IPS DF 6.9 (cell line): Measurements from ENCODE around the gene CFAP68.
"Not testable (repeated sequence)": the region's sequence is repeated elsewhere in the genome, so short reads cannot be mapped to it uniquely, and the experiment has no call there.

ENCODE experiments used
- DNase-seq: peaks from one replicate; pipeline ENCODE4 v3.0.0-alpha.2; 2013; ENCODE audit warnings: low read depth, low spot score
- H3K27ac ChIP-seq: one replicate; pipeline ENCODE4 v1.5.1; 2013; ENCODE audit warnings: low read length, control low read depth
- H3K27me3 ChIP-seq: 2 replicates; pipeline ENCODE4 v1.6.1; 2013; ENCODE audit warnings: mild to moderate bottlenecking, low read length; ENCODE audit not compliant: control insufficient read depth, insufficient read depth
- H3K36me3 ChIP-seq: 2 replicates; pipeline ENCODE4 v1.6.1; 2013; ENCODE audit warnings: low read length; ENCODE audit not compliant: control insufficient read depth, insufficient read depth
- H3K4me1 ChIP-seq: 2 replicates; pipeline ENCODE4 v1.6.1; 2013; ENCODE audit warnings: low read length; ENCODE audit not compliant: control insufficient read depth, insufficient read depth
- H3K4me3 ChIP-seq: 2 replicates; pipeline ENCODE4 v1.5.1; 2013; ENCODE audit warnings: mild to moderate bottlenecking, low read length
- H3K9me3 ChIP-seq: 2 replicates; pipeline ENCODE4 v1.6.1; 2013; ENCODE audit warnings: low read length, inconsistent platforms; ENCODE audit not compliant: control insufficient read depth, insufficient read depth
- WGBS: extraction: QIAGEN DNeasy Blood & Tissue Kit; methylation state at CpG from one replicate; pipeline ENCODE4 v1.1.7; 2013; ENCODE audit warnings: mixed read lengths, missing lambda C conversion rate; ENCODE audit not compliant: insufficient read length, insufficient coverage; 5-methylcytosine and 5-hydroxymethylcytosine counted together

CFAP68 gene

GRCh38 chr11:111932611-111932950, 53.2 kb downstream of the CFAP68 start:
- H3K9me3 ChIP-seq, result no peaks in the 10 kb centered on the region
- H3K27ac ChIP-seq, result no peak overlapping the region
- peaks cover 2% of the 10 kb centered on the region; the same call in 1 of the 2 replicates for H3K4me1 ChIP-seq
- no peak overlapping the region for H3K4me3 ChIP-seq
- WGBS, result no CpG with 5 or more reads among the region's 2 CpGs
- H3K36me3 ChIP-seq, result no peaks in the 10 kb centered on the region
- H3K27me3 ChIP-seq, result no peaks in the 10 kb centered on the region
- no peak for DNase-seq

GRCh38 chr11:111933176-111933575, 53.8 kb downstream of the CFAP68 start:
- not testable (repeated sequence) for H3K9me3 ChIP-seq, H3K4me3 ChIP-seq, H3K4me1 ChIP-seq, DNase-seq, H3K27me3 ChIP-seq, H3K27ac ChIP-seq, H3K36me3 ChIP-seq
- whole genome bisulfite sequencing, result no CpG with 5 or more reads among the region's 14 CpGs

GRCh38 chr11:111933872-111934271, 54.5 kb downstream of the CFAP68 start:
- Histone ChIP-seq H3K36me3 (no peaks in the 10 kb centered on the region), H3K27ac (no peak overlapping the region), H3K27me3 (no peaks in the 10 kb centered on the region), H3K4me3 (no peak overlapping the region), H3K9me3 (no peaks in the 10 kb centered on the region), H3K4me1 (peaks cover 9% of the 10 kb centered on the region)
- WGBS, result no CpG with 5 or more reads among the region's 1 CpG
- no peak for DNase-seq

- peaks cover 9% of the 10 kb centered on the region for H3K4me1 ChIP-seq
- WGBS, result no CpG with 5 or more reads among the region's 1 CpG
- H3K27me3 ChIP-seq, result no peaks in the 10 kb centered on the region
These were observed 55.0 kb downstream of the CFAP68 start for GRCh38 chr11:111934306-111934705.

More at GRCh38 chr11:111934306-111934705, 55.0 kb downstream of the CFAP68 start:
- H3K36me3 ChIP-seq, result no peaks in the 10 kb centered on the region
- DNase-seq, result no peak
- H3K4me3 ChIP-seq, result no peak overlapping the region
- H3K9me3 ChIP-seq, result no peaks in the 10 kb centered on the region
- no peak overlapping the region for H3K27ac ChIP-seq
